ENCODE data around the gene PRICKLE3.
A peak's percentile ranks its signal among the peaks of the same experiment; 100 is the strongest.
"Not testable (repeated sequence)": the region's sequence is repeated elsewhere in the genome, so short reads cannot be mapped to it uniquely, and the experiment has no call there.

The PRICKLE3 gene

DNA sequence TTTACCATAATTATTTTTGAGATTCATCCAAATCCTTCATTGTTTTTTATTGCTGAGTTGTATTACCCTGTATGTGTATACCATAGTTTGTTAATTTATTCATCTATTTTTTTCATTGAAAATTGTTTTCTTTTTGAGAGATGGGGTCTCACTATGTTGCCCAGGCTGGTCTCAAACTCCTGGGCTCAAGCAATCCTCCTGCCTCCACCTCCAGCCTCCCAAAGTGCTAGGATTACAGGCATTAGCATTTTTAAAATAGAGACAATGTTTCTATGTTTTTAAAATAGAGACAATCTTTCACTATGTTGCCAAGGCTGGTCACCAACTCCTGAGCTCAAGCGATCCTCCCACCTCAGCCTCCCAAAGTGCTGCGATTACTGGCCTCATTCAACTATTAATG is 25.3 kb downstream of the PRICKLE3 start:
- DNase-seq (ENCODE audit: low read depth in 2 of 2), result no peak

DNA sequence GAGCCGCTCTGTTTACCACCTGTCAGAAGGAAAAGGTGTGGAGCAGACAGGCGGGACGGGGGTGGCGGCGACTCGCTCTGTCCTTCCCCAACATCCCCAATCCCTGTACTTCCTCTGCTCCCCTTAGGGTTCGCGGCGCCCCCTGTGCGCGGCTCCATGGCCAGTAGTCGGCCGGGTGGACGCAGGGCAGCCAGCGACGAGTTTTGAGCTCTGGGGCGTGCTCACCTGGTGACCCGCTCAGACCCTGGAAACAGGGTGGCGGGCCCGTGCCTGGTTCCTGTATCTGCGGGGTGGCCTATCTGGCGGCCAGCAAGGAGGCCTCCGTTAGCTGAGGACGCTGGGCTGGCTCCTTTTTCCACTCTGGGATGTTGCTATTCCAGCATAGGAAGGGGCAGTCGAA is 29.0 kb downstream of the PRICKLE3 start:
- no peak for DNase-seq (ENCODE audit: low read depth in 2 of 2)

DNA sequence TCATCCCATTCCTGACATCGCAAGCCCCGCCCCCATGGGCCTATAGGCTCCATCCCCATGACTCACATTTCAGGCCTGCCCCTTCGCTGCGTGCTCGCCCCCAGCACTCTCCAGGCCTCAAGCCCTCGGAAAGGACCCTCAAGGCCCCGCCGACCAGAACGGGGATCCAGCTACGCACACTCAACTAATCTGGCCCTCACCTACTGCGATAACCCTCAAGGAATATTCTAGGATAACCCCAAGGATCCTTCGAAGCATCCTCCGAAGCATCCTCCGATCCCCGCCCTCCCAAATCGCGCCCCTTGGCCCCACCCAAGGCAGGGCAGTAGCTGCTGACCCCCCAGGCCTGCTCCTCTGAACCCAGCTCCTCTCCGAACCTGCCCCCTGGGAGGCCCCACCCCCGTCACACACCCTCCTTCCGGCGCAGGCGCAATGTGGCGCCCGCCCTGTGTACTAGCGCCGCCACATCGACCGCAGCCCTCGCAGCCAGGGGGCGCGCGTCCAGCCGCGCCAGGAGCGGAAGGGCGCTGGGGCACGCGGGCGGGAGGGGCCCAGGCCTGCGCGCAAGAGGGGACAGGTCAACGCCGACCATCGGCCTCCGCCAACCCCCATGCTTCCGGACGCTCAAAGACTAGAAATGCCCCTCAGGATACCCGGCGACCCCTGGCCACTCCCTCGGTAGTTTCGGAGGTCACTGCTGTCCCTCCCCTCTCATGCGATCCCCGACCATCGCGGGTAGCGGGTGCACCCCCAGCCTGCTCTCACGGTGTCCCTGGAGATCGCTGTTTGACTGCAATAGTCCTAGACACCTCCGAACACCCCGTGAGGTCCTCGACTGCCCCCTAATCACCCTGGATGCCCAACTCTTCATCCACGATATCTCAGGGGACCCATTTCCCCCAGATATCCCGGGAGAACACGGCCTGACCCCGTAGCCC is 30.0 kb downstream of the PRICKLE3 start:
- DNase-seq (ENCODE audit: low read depth in 2 of 2), result peak; percentile 73 to 77

DNA sequence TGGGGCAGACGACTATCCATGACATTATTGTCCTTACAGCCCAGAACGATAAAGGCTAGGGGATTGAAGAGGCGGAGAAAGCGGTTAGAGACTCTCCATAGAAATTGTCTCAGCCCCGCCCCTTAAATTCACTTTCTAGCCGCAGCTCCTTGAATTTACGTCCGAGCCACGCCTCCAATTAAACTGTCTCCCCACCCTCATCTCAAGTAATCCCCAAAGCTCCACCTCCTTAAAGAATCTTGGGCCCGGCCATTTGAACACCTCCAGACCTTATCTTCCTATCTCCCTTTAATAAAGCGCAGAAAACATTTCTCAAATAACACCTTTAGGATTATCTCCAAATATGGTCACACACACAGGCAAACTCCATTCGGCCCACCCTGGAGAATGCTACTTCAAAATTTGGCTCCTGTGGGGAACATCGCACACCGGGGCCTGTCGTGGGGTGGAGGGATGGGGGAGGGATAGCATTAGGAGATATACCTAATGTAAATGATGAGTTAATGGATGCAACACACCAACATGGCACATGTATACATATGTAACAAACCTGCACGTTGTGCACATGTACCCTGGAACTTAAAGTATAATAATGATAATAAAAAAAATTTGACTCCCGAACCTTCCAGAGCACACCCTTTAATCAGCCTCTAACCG is 30.8 kb downstream of the PRICKLE3 start:
- DNase-seq (ENCODE audit: low read depth in 2 of 2), result no peak

DNA sequence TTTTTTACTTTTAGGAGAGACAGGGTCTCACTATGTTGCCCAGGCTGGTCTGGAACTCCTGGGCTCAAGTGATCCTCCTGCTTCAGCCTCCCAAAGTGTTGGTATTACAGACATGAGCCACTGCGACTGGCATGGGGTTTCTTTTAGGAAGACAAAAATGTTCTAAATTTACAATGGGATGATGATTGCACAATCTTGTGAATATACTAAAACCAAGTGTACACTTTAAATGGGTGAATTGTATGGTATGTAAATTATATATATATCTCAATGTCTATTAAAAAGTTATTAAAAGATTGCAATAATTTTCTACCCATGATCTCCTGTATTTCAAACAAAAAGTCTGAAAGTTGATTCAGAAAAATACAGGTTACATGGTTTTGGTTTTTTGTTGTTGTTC is 32.7 kb downstream of the PRICKLE3 start:
- no peak for DNase-seq (ENCODE audit: low read depth in 2 of 2)

DNA sequence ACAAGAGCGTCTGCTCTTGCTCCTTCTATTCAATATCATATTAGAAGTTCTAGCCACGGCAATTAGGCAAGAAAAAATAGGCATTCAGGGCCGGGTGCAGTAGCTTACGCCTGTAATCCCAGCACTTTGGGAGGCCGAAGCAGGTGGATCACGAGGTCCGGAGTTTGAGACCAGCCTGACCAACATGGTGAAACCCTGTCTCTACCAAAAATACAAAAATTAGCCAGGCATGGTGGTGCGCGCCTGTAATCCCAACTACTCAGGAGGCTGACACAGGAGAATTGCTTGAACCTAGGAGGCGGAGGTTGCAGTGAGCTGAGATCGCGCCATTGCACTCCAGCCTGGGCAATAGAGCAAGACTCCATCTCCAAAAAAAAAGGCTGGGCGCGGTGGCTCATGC is 36.9 kb downstream of the PRICKLE3 start:
- not testable (repeated sequence) for DNase-seq (ENCODE audit: low read depth in 2 of 2)

DNA sequence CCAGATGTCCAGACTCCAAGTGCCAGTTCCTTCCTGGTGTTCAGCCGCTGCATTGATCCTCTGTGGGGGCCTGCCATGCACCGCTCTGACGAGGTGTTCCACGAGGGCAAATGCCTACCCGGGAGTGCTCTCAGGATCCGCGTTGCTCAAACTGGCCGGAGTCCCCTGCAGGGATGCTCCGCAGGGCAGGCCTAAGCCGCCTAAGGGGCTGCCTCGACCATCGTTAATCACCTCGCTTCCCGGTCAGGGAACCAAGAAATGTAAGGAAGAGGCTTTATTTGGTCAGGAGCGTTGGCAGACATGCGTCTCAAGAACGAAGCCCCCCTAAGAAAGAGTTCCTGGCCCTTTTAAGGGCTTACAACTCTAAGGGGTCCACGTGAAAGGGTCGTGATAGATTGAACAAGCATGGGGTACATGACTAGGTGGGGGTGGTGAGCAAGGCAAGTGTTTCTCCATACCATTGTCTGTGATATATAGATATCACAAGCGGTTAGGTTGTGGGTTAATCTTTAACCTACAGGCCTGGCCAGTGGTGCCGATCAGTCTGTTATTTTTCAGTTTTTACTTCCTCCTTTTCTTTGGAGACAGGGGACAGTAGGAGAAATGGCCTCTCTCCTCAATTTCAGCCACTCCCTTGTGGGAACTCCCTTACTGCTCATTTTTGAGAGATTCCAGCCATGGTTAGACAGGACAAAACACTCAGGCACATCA is 37.6 kb downstream of the PRICKLE3 start:
- not testable (repeated sequence) for DNase-seq (ENCODE audit: low read depth in 2 of 2)

DNA sequence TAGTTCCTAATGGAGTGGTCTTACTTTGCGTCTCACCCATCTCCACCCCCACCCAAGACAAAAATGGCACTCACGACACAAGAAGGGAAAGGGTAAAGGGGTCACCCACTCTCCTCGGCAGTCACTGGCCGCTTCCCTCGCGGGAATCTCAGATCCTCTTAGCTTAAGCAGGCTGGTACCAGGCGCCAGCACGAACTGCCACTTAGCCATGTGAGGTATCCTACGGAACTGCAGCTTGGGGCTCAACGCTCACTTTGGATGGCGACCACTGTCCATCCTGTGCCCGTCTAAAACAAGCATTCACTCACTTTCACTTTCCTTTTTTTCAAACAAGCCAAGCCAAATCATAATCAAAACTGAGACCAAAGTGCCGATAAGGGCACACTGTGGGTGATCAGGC is 38.2 kb downstream of the PRICKLE3 start:
- no peak for DNase-seq (ENCODE audit: low read depth in 2 of 2)

DNA sequence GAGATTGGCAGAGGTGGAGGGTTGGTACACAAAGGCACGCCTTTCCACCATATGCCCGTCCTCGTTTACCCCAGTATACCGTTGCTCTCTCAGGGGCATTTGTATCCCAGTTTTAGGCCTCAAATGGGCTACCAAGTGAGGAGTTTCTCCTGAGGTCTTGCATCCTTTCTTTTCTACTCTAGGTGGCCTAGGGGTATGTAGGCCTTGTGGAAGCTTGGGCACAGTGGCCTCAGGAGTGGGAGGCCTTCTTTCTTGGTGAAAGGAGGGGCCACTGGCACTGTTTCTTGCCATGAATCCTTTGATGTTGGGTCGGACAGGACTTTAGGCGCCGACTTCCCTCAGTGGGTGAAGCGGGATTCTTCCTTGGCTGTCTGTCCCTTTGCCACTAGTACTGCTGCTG is 38.9 kb downstream of the PRICKLE3 start:
- DNase-seq (ENCODE audit: low read depth in 2 of 2), result no peak

DNA sequence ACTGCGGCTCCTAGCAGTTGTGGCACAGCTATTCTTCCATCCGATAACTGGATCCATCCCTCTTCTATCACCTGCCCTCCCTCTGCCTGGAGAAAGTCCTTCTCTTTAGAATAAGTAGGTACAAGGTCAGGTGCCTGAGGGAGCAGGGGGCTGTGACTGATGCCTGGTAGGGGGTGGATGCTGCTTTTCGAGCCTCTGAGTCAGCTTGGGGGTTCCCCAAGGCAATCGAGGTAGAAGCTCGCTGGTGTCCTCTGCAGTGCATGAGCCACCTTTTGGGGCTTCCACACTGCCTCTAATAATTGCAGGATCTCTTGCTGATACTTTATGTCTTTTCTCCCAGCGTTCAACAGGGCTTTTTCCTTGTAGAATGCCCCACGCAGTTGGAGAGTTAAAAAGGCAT is 43.0 kb downstream of the PRICKLE3 start:
- DNase-seq (ENCODE audit: low read depth in 2 of 2), result not testable (repeated sequence)

DNA sequence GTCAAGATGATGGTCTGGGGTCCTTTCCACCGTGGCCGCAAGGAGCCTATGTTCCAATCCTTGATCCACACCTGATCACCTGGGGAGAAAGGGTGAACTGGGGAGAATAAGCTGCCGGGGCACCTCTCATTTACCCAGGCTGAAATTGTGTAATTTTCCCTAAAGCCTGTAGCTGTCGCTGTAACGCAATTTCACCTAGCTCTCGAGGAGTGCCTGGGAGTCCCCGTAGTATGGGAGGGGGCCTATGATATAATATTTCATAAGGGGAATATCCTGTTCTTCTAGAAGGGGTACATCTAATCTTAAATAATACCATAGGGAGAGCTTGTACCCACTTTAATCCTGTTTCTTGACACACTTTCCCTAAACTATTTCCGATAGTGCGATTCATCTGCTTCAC is 43.9 kb downstream of the PRICKLE3 start:
- DNase-seq (ENCODE audit: low read depth in 2 of 2), result not testable (repeated sequence)

DNA sequence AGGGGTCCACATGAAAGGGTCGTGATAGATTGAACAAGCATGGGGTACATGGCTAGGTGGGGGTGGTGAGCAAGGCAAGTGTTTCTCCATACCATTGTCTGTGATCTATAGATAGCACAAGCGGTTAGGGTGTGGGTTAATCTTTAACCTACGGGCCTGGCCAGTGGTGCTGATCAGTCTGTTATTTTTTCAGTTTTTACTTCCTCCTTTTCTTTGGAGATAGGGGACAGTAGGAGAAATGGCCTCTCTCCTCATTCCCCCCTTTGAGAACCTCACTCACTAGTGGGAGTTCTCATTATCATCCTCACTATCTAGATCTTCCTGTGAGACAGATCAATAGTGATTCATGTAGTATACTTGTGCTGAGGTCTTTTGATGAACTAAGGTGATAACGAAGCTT is 46.5 kb downstream of the PRICKLE3 start:
- no peak for DNase-seq (ENCODE audit: low read depth in 2 of 2)

DNA sequence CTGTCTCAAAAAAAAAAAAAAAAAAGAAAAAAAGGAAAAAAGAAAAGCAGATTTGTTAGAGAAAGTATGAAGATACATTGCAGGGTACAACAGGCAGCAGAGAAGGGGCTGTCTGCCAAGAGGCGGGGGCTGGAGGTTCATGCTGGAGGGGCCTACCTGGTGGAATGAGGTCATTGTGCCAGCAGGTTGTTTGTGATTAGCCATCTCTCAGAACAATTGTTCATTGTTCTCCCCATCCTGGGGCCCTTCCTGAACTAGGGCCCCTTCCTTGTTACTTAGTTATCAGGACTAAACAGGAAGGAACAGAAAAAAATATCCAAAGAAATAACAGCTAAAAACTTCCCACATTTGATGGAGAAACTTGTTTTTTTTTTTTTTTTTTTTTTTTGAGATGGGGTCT is 48.7 kb downstream of the PRICKLE3 start:
- DNase-seq (ENCODE audit: low read depth in 2 of 2), result no peak

DNA sequence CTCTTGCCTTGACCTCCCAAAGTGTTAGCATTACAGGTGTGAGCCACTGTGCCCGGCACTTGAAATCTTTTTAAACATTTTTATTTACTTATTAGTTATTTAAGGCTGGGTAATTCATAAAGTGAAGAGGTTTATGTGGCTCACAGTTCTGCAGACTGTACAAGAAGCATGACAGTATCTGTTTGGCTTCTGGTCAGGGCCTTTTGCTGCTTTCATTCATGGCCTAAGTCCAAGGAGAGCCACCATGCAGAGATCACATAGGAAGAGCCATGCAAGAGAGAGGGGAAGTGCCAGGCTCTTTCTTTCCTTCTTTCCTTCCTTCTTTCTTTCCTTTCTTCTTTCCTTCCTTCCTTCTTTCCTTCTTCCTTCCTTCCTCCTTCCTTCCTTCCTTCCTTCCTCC is 52.4 kb downstream of the PRICKLE3 start:
- DNase-seq (ENCODE audit: low read depth in 2 of 2), result no peak

DNA sequence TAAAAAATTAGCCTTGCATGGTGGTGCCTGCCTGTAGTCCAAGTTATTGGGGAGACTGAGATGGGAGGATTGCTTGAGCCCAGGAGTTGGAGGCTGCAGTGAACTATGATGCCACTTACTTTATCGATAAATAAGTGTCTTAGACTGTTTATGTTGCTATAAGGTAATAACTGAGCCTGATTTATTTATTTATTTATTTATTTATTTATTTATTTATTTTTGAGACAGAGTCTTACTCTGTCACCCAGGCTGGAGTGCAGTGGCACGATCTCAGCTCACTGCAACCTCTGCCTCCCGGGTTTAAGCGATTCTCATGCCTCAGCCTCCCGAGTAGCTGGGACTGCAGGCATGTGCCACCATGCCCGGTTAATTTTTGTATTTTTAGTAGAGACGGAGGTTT is 53.9 kb downstream of the PRICKLE3 start:
- DNase-seq (ENCODE audit: low read depth in 2 of 2), result not testable (repeated sequence)

DNA sequence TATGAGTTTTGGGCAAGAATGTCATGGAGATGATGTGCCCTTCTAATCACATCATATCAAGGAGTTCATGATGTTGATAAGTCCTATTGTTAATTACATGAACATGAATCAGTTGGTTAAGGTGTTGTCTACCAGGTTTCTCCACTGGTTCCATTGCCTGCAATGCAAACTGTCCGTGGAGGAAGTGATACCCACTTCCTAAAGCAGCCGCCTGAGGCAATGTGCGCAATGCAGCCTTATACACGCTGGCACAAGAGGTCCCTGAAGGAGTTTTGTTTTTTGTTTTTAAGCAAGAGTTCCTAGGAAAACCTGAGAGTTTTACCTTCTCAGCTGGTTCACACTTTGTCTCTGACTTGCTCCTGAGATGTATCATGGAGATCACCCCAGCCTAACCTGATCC is 56.7 kb downstream of the PRICKLE3 start:
- DNase-seq (ENCODE audit: low read depth in 2 of 2), result no peak

DNA sequence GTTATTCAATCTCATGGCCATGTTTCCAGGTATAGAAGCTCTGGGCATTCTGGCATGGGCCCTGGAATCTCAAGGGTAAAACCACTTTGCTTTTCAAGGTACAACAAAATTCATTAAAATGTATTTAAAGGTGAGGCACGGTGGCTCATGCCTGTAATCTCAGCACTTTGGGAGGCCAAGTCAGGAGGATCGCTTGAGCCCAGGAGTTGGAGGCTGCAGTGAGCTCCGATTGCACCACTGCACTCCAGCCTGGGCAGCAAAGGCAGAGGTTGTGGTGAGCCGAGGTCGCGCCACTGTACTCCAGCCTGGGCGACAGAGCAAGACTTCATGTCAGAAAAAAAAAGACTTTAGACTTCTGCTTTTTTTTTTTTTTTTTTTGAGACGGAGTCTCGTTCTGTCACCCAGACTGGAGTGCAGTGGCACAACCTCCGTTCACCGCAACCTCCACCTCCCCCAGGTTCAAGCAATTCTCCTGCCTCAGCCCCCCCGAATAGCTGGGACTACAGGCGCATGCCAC is 58.4 kb downstream of the PRICKLE3 start:
- DNase-seq (ENCODE audit: low read depth in 2 of 2), result not testable (repeated sequence)

Data from stimulated activated CD4-positive, alpha-beta T cell treated with anti-CD3 and anti-CD28 coated beads, Interleukin-1b, Interleukin-23, amount 100 ng/mL, for 4 hours (primary cell).